ENCODE results near the gene VKORC1.

Gene VKORC1

GRCh38 chr16:31088459-31089183 is 6.0 kb downstream of the VKORC1 start, which contains the start of gene PRSS53:
PRSS53 (minus strand) TSS chr16:31088943; CDS start chr16:31088809, 134 bp downstream.
- Histone ChIP-seq H3K4me2 (ENCODE audit: low read length) (no peak within 1 kb of the TSS), H3K36me3 (ENCODE audit: control insufficient read depth, insufficient read depth, low read length) (no peaks in the 10 kb centered on the region), H3K9ac (no peak within 1 kb of the TSS), H3K79me2 (no peaks in the 10 kb centered on the region), H3K27ac (no peak within 1 kb of the TSS), H3K9me3 (ENCODE audit: control insufficient read depth, low read length) (no peaks in the 10 kb centered on the region), H2AFZ (no peak within 1 kb of the TSS), H3K27me3 (ENCODE audit: control insufficient read depth, insufficient read depth, low read length) (no peaks in the 10 kb centered on the region), H3K4me3 (ENCODE audit: low read depth, low read length) (no peak within 1 kb of the TSS), H3K4me1 (no peaks in the 10 kb centered on the region)
- TF ChIP-seq, protein P1, sequence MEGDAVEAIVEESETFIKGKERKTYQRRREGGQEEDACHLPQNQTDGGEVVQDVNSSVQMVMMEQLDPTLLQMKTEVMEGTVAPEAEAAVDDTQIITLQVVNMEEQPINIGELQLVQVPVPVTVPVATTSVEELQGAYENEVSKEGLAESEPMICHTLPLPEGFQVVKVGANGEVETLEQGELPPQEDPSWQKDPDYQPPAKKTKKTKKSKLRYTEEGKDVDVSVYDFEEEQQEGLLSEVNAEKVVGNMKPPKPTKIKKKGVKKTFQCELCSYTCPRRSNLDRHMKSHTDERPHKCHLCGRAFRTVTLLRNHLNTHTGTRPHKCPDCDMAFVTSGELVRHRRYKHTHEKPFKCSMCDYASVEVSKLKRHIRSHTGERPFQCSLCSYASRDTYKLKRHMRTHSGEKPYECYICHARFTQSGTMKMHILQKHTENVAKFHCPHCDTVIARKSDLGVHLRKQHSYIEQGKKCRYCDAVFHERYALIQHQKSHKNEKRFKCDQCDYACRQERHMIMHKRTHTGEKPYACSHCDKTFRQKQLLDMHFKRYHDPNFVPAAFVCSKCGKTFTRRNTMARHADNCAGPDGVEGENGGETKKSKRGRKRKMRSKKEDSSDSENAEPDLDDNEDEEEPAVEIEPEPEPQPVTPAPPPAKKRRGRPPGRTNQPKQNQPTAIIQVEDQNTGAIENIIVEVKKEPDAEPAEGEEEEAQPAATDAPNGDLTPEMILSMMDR (IDR thresholded peaks at IDR 0.05), result no peak

DNA sequence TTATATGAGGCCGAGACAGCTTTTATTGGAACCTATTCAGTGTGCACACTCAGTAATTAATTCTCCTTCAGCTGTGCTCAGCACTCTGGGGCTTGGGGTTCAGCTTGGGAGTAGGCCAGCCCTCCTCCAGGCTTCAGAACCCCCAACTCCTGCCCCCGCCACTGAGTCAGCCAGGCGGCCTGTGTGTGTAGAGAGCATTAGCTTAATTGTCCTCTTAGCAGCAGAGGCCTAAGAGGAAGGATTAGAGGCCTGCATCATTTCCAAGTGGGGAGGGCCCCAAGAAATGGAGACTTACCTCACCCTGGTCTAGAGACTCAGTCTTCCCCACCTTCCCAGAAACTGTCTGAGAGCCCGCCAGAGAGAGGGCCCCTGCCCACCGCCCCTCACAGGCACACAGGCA is 6.6 kb downstream of the VKORC1 start:
- Histone ChIP-seq H3K9me3 (ENCODE audit: control insufficient read depth, low read length) (no peaks in the 10 kb centered on the region), H3K4me2 (ENCODE audit: low read length) (no peak overlapping the region), H3K27ac (no peak overlapping the region), H3K36me3 (ENCODE audit: control insufficient read depth, insufficient read depth, low read length) (no peaks in the 10 kb centered on the region), H3K4me3 (ENCODE audit: low read depth, low read length) (no peak overlapping the region), H3K9ac (no peak overlapping the region), H2AFZ (no peak overlapping the region), H3K27me3 (ENCODE audit: control insufficient read depth, insufficient read depth, low read length) (no peaks in the 10 kb centered on the region), H3K79me2 (no peaks in the 10 kb centered on the region), H3K4me1 (no peaks in the 10 kb centered on the region)
- TF ChIP-seq, protein P1 (IDR thresholded peaks at IDR 0.05), result no peak

DNA sequence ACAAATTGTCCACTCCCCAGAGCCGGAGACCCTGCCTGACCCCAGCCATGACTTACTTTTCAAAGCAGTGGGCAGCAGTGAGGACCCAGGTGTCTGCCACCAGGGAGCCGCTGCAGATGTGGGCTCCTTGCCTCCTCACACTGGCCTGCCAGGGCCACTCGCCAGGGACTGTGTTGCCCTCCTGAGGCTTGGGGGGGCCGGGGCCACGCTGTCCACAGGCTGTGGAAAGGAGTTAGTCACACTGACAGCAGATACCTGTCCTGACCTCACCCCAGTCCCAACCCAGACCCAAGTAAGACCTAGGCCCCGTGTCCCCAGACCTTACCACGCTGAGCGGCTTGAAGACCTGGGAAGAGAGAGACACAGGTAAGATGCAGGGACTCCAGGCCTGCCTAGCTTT is 7.1 kb downstream of the VKORC1 start:
- TF ChIP-seq, protein P1 (IDR thresholded peaks at IDR 0.05), result no peak
- Histone ChIP-seq H3K36me3 (ENCODE audit: control insufficient read depth, insufficient read depth, low read length) (no peaks in the 10 kb centered on the region), H3K9me3 (ENCODE audit: control insufficient read depth, low read length) (no peaks in the 10 kb centered on the region), H2AFZ (no peak overlapping the region), H3K27me3 (ENCODE audit: control insufficient read depth, insufficient read depth, low read length) (no peaks in the 10 kb centered on the region), H3K4me3 (ENCODE audit: low read depth, low read length) (no peak overlapping the region), H3K4me2 (ENCODE audit: low read length) (no peak overlapping the region), H3K9ac (no peak overlapping the region), H3K27ac (no peak overlapping the region), H3K79me2 (no peaks in the 10 kb centered on the region), H3K4me1 (no peaks in the 10 kb centered on the region)

- no peak overlapping the region for H3K4me2 ChIP-seq (ENCODE audit: low read length)
- H3K4me1 ChIP-seq, result no peaks in the 10 kb centered on the region
- TF ChIP-seq, protein P1 (IDR thresholded peaks at IDR 0.05), result no peak
- H3K36me3 ChIP-seq (ENCODE audit: control insufficient read depth, insufficient read depth, low read length), result no peaks in the 10 kb centered on the region
- H3K79me2 ChIP-seq, result no peaks in the 10 kb centered on the region
- no peak overlapping the region for H3K27ac ChIP-seq
- H2AFZ ChIP-seq, result no peak overlapping the region
- no peaks in the 10 kb centered on the region for H3K9me3 ChIP-seq (ENCODE audit: control insufficient read depth, low read length)
- H3K27me3 ChIP-seq (ENCODE audit: control insufficient read depth, insufficient read depth, low read length), result no peaks in the 10 kb centered on the region
- no peak overlapping the region for H3K9ac ChIP-seq
- no peak overlapping the region for H3K4me3 ChIP-seq (ENCODE audit: low read depth, low read length)
Measured at GRCh38 chr16:31086629-31086906, 8.0 kb downstream of the VKORC1 start.
